Adipocyte (in vitro differentiated cells): ENCODE data around the gene MLN.

ENCODE experiments used
- DNase-seq: peaks from one replicate; pipeline ENCODE4 v3.0.0-alpha.2; 2015; ENCODE audit warnings: low read depth
- H3K27me3 ChIP-seq: replicated peaks from 2 replicates; pipeline ENCODE4 v1.7.0; 2013; ENCODE audit warnings: mild to moderate bottlenecking, low read length, moderate library complexity; ENCODE audit not compliant: control insufficient read depth, insufficient read depth
- H3K36me3 ChIP-seq: 2 replicates; pipeline ENCODE4 v1.7.0; 2013; ENCODE audit warnings: low read length, mild to moderate bottlenecking, moderate library complexity; ENCODE audit not compliant: control insufficient read depth, insufficient read depth, severe bottlenecking
- H3K4me1 ChIP-seq: 2 replicates; pipeline ENCODE4 v1.7.0; 2013; ENCODE audit warnings: mild to moderate bottlenecking, low read length, moderate library complexity; ENCODE audit not compliant: control insufficient read depth, insufficient read depth
- H3K4me3 ChIP-seq: 2 replicates; pipeline ENCODE4 v1.7.0; 2013; ENCODE audit warnings: mild to moderate bottlenecking, low read length, moderate library complexity
- H3K9ac ChIP-seq: 2 replicates; pipeline ENCODE4 v1.7.0; 2013; ENCODE audit warnings: mild to moderate bottlenecking, low read length, moderate library complexity
- H3K9me3 ChIP-seq: 2 replicates; pipeline ENCODE4 v1.7.0; 2013; ENCODE audit warnings: mild to moderate bottlenecking, low read length, moderate library complexity; ENCODE audit not compliant: control insufficient read depth

The MLN gene

DNA sequence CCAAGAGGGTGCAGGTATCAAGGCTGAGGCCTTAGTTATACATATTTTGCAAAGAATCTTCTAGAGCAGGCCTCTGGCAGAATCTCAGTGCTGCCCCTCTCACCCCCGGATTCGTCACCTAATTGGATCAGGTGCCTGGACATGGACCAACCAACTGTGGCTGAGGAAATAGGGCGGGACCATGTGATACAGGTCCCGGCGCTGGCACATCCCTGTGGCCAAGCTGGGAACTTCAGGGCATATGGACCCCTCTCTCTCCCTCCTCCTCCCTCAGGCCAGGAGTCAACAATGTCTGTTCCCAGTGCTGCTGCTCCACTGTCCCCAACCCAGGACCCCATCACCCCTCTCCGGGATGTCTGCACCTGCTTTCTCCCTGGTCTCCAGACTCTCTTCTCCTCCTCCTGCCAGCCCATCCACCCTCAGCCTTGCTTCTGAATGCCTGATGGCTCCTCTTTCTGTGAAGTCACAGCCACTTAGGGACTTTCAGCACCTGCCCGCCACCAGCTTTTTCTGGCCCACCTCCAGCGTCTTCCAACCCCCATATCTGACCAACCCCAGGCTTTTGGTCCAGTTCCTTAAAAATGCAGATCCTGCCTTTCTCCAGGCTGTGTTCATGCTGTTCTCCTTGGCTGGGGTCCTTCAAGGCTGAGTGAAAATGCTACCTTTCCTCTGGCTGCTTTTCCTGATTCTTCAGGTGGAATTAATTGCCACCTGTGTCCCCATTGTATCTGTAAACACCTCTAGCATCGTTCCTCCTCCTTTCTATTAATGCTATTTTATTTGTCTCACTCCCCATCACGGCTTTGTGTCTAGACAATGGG is 19.0 kb upstream of the MLN start:
- no peak for DNase-seq
- Histone ChIP-seq H3K36me3 (no peaks in the 10 kb centered on the region), H3K27me3 (peaks cover 49% of the 10 kb centered on the region), H3K4me3 (no peak overlapping the region), H3K9ac (no peak overlapping the region), H3K9me3 (no peaks in the 10 kb centered on the region), H3K4me1 (peaks cover 5% of the 10 kb centered on the region)

DNA sequence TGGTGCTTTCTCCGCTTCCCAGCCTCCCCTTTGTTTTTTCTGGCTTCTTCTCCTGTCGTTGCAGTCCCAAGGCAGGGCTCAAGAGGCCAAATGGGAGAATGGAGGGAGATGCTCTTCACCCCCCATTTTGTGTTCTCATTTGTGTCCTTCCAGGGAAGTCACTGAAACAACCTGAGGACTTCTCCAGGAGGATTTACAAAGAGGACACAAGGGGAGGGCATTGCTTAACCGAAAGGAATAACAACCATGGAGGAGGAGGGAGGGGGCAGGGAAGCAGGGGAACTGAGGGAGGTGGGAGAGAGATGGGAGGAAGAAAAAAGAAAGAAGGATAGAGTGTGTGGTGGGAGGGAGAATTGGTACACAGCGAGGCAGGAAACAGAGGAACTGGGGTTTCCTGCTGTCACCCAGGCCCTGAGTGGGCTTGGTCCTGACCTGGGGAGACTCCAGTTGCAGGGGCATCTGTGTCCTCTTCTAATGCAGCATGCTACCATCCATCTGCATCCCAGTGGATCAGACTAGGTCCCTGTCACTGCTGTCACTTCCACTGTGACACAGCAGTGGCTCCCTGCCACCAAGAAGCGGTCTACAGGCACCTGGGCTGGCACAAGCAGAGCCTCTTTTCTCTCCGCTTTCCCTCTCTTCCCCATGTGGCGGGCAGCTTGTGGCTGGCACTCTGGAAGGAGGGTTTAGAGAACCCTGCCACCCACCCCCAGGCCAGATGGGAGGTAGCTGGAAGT is 17.1 kb upstream of the MLN start:
- H3K9ac ChIP-seq, result no peak overlapping the region
- no peak overlapping the region for H3K4me3 ChIP-seq
- peaks cover 50% of the 10 kb centered on the region for H3K27me3 ChIP-seq
- DNase-seq, result no peak
- H3K36me3 ChIP-seq, result no peaks in the 10 kb centered on the region
- peaks cover 5% of the 10 kb centered on the region for H3K4me1 ChIP-seq
- no peaks in the 10 kb centered on the region for H3K9me3 ChIP-seq

DNA sequence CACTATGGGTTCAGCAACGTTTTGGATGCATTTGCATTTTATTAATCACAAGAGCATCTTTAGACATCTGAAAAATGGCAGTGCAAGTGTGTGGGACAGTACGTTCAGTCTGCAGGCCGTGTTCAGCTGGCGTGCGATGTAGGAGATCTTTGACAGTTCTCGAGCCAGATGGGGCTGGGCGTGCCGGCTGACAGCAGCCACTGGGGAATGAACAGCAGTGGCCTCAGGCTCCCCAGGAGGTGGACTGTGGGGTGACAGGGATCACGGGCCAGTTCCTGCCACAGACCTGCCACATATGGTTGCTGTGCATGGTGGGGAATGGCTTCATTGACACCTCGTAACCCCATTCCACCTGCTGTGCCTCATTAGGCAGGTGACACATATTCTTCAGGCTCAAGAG is 16.4 kb upstream of the MLN start:
- Histone ChIP-seq H3K9me3 (no peaks in the 10 kb centered on the region), H3K4me3 (no peak overlapping the region), H3K36me3 (no peaks in the 10 kb centered on the region), H3K9ac (no peak overlapping the region), H3K27me3 (peaks cover 57% of the 10 kb centered on the region), H3K4me1 (peaks cover 5% of the 10 kb centered on the region)
- no peak for DNase-seq

DNA sequence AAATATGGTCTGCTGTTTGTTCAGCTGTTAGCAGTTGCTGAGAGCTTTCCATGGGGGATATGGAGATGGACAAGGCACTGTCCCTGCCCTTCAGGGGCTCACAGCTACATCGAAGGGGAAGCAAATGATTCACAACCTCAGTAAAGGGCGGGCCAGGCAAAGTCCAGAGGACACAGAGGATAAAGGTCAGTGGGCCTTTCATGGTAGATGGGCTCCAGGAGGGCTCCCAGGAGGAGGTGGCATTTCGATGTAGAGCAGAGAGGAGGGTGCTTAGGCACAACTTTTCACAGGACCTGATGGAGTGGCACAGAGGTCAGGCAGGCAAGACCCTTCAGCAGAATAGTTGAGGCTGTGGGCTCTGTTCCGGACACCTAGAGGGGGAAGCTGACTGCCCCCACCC is 15.2 kb upstream of the MLN start:
- Histone ChIP-seq H3K27me3 (peaks cover 67% of the 10 kb centered on the region), H3K9me3 (no peaks in the 10 kb centered on the region), H3K4me3 (no peak overlapping the region), H3K36me3 (no peaks in the 10 kb centered on the region), H3K4me1 (no peaks in the 10 kb centered on the region), H3K9ac (no peak overlapping the region)
- no peak for DNase-seq

DNA sequence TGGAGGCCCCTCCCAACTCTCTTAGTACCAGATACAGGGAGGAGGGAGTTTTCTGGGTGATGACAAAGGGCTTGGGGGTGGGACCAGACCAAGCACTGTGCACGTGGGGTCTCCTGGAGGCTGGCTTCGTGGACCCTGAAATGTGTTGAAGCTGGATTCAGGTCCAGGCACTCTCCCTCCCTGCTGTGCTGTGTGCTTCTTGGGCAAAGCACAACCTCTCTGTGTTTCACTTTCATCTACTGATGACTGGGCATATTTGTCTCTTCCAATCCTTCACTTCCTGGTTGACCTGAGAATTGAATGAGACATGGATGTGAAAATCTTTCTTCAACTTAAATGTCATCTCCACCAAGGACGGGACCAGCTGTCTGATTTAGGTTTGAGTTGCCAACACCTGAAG is 14.5 kb upstream of the MLN start:
- DNase-seq, result no peak
- H3K4me1 ChIP-seq, result no peaks in the 10 kb centered on the region
- H3K9me3 ChIP-seq, result no peaks in the 10 kb centered on the region
- H3K4me3 ChIP-seq, result no peak overlapping the region
- H3K27me3 ChIP-seq, result peaks cover 74% of the 10 kb centered on the region
- no peak overlapping the region for H3K9ac ChIP-seq
- no peaks in the 10 kb centered on the region for H3K36me3 ChIP-seq

DNA sequence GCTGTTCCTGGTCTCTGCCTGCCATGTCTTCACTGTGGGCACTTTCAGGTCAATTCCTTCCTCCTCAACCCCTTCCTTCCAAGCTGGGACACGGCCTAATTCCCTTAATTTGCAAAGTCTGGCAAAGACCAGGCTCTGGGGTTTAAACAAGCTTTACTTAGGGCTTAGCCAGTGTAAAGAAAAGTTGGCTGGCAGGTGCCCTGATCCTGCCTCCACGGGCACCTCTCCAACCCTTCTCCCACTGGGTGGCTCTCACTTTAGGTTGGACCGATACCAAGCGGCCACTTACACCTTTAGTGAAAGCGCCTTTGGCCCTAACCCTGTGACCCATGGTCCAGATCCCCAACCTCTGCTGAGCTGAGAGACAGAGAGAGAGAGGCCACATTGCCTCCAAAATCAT is 13.7 kb upstream of the MLN start:
- Histone ChIP-seq H3K9me3 (no peaks in the 10 kb centered on the region), H3K4me3 (no peak overlapping the region), H3K9ac (no peak overlapping the region), H3K27me3 (peaks cover 71% of the 10 kb centered on the region), H3K36me3 (no peaks in the 10 kb centered on the region), H3K4me1 (no peaks in the 10 kb centered on the region)
- no peak for DNase-seq

DNA sequence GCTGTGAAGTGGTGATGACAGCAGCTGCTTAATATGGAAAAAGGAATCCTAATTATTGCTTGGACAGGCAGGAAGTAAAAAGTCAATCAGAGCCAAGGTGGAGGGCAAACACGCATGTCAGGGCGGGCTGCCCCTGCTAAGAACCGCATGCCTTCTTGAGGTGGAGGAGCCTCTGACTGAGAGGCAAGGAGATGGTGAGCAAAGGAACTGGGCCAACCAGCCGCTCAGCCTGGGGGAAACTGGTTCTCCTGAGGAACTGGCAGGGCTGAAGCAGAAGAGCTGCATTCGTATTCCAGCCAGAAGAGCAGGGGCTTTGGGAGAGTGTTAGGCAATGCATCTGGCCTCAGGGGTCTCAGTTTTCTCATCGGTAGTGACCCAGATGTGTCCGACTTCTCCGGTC is 13.1 kb upstream of the MLN start:
- H3K36me3 ChIP-seq, result no peaks in the 10 kb centered on the region
- peaks cover 66% of the 10 kb centered on the region for H3K27me3 ChIP-seq
- no peak for DNase-seq
- H3K4me3 ChIP-seq, result no peak overlapping the region
- no peaks in the 10 kb centered on the region for H3K9me3 ChIP-seq
- H3K4me1 ChIP-seq, result no peaks in the 10 kb centered on the region
- H3K9ac ChIP-seq, result no peak overlapping the region

DNA sequence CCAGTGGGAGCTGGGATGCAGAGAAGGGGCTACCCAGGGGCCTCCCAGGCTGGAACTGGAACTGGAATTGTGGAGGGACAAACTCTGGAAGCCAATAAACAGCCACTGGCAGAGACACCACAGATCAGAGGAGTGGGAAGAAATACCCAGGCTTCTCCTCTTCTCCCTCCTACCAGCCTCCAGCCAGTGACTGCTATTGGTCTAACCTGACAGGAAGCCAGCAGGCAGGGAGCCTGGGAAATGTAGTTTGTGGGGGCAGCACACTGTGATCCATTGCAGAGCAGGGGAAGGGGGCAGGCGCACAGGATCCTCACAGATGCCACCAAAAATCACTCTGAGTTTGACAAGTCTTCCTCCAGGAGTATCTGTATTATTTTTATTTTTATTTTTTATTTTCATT is 12.1 kb upstream of the MLN start:
- DNase-seq, result peak; percentile 7

DNA sequence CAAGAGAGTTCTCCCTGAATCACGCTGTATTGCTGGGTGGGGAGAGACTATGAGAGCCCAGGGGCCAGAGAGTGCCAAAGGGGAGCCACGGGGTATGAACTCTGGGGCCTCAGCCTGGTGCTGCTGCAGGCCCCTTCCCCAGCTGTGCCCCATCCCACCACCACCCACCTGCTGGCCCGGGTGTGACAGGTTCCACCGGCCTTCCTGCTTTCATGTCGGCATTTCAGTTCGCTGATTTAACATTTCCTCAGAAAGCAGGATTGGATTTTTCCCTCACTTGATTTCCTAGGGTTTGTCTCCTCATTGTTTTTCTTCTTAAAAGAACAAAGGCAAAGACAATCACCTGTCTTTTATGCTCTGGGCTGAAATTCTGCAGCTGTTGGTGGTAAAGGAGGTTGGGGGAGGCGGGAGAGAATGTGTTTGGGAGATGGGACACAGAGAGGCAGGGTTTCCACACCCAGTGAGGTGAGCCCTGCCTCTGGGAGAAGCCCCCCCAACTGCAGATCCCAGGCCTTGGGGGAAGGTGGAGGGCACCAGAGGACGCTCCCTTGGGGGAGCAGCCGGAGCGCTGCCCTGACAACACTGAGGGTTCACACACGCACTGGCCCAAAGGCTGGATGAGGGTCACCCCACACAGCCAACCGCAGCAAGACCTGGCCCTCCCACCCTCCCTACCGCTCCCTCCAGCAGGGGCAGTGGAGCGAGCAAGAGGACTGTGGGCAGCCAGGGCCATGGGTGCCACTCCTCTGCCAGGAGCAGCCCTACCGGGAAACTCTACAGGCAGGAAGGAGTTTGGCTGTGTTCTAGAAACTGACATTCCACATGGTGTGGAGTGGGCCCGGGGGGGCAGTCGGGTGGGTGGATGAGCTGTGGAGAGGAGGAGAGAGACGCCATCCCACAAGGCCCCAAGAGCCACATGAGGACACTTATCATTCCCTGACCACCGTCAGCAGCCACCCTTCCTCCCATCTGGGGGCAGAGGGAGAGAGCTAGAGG is 10.5 kb upstream of the MLN start:
- no peak for DNase-seq
- peaks cover 71% of the 10 kb centered on the region for H3K27me3 ChIP-seq

More for the DNA sequence above, 12.1 kb upstream of the MLN start:
- no peaks in the 10 kb centered on the region for H3K4me1 ChIP-seq
- no peak overlapping the region for H3K9ac ChIP-seq
- H3K27me3 ChIP-seq, result peaks cover 74% of the 10 kb centered on the region
- H3K9me3 ChIP-seq, result no peaks in the 10 kb centered on the region
- no peaks in the 10 kb centered on the region for H3K36me3 ChIP-seq
- H3K4me3 ChIP-seq, result no peak overlapping the region

DNA sequence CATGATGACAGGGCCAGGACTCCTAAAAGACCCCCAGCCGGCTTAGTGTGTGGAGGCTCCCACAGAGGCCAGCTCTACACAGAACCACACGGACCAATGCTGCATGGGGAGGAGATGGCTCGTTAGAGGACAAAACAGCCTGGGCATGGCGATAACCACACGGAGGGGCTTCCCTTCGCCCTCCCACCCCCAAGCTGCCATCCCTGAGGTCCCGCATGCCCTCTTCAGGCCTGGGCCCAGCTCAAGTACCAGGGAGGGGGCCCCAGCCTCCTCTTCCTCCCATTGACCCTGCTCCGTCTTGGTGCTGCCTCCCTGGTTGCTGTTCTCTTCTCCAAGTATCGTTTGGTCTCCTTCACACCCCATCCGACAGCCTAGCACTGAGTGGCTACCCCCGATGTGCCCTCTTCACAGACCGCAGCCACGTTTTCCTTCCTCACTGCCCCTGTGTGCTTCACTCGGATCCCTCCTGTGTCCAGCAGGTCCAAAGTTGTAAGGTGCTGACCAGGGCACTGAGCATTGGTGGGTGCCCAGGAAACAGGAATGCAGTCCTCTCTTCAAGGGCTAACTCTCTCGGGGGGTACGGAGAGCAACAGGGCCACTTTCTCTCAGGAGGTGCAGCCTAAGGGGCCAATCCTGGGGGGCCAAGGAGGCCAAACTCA is 9.6 kb upstream of the MLN start:
- Histone ChIP-seq H3K36me3 (no peaks in the 10 kb centered on the region), H3K9ac (no peak overlapping the region), H3K4me3 (no peak overlapping the region), H3K27me3 (peaks cover 71% of the 10 kb centered on the region), H3K9me3 (peaks cover 3% of the 10 kb centered on the region), H3K4me1 (no peaks in the 10 kb centered on the region)
- DNase-seq, result no peak

More for the DNA sequence above, 10.5 kb upstream of the MLN start:
- Histone ChIP-seq H3K4me1 (no peaks in the 10 kb centered on the region), H3K9ac (no peak overlapping the region), H3K4me3 (no peak overlapping the region), H3K9me3 (no peaks in the 10 kb centered on the region), H3K36me3 (no peaks in the 10 kb centered on the region)
